Left ventricle myocardium inferior (tissue), 1 donor: ENCODE results near the gene IL10. TPM values are rescaled to one million over a fixed set of nuclear protein-coding genes. Genes with fewer than 3 reads are reported as not detected.

Source experiments
- DNase-seq: peaks from one replicate; pipeline ENCODE4 v3.0.0-alpha.2; 2020
- H3K27ac ChIP-seq: fragments of 200-600 bp; replicated peaks from 2 replicates; pipeline ENCODE4 v1.8.0; 2021
- H3K27me3 ChIP-seq: fragments of 200-600 bp; 2 replicates; pipeline ENCODE4 v1.8.0; 2021; ENCODE audit warnings: low read depth
- H3K36me3 ChIP-seq: fragments of 200-600 bp; 2 replicates; pipeline ENCODE4 v1.8.0; 2021
- H3K4me1 ChIP-seq: fragments of 200-600 bp; 2 replicates; pipeline ENCODE4 v1.8.0; 2021
- H3K4me3 ChIP-seq: fragments of 200-600 bp; 2 replicates; pipeline ENCODE4 v1.8.0; 2021; ENCODE audit warnings: mild to moderate bottlenecking, moderate library complexity
- H3K9me3 ChIP-seq: fragments of 200-600 bp; replicated peaks from 2 replicates; pipeline ENCODE4 v1.8.0; 2021
- CTCF ChIP-seq: fragments of 200-600 bp; IDR thresholded peaks from 2 replicates; pipeline ENCODE4 v1.8.0; 2021; ENCODE audit warnings: antibody characterized with exemption, mild to moderate bottlenecking, borderline replicate concordance
- intact Hi-C: fragments of 100-400 bp; cut with micrococcal nuclease; formaldehyde crosslinking; loops from one replicate; pipeline ENCODE4 v1.11.0; 2022
- total RNA-seq: library from RNA; stranded (reverse); fragmentation: NEBNext Ultra II Directional; extraction: Animal tissue kit (Norgen Biotek cat#: 25700); gene quantifications from one replicate; pipeline ENCODE4 v1.2.1, GENCODE V29; 2021
- donor health status: DM: no; HTN: yes; CAD: no; lungs with severe emphysema.

IL10 gene
- total RNA-seq, 1 donor from 2014 or later = 0.38 TPM

DNA sequence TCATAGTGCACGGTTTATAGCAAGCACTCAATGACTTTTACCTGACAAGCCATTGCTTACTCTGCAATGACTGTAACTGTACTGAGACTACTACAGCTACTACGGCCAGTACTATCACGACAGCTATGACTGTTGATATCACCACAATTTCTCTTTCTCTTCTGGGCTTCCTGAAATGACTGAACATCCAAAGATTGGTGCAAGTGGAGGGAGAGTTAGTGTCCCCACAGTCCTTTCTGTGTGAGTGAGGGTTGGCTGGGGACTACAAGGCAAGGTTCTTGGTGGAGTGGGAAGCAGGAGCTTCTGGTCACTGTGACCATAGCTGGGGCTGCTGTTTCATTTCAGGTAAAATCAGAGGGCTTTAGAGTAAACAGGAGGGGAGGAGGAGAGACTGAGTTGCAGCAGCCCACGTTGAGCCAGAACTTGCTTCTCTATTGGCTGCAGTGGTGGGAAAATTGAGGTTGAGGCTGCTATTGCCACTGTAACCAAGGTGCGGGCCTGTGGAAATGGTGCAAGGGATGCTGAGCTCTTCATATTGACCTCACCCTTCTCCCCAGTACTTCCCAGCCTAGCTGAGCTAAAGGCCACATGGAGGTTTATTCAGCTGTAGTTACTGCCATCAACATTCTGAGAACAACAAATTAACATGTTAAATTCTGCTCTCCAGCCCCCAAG is 14.1 kb upstream of the IL10 start:
- Histone ChIP-seq H3K4me3 (no peak overlapping the region), H3K4me1 (no peaks in the 10 kb centered on the region), H3K9me3 (no peaks in the 10 kb centered on the region), H3K27me3 (no peaks in the 10 kb centered on the region), H3K36me3 (no peaks in the 10 kb centered on the region), H3K27ac (no peak overlapping the region)
- intact Hi-C loops = no loop called here
- DNase-seq = no peak
- TF ChIP-seq CTCF = no peak

DNA sequence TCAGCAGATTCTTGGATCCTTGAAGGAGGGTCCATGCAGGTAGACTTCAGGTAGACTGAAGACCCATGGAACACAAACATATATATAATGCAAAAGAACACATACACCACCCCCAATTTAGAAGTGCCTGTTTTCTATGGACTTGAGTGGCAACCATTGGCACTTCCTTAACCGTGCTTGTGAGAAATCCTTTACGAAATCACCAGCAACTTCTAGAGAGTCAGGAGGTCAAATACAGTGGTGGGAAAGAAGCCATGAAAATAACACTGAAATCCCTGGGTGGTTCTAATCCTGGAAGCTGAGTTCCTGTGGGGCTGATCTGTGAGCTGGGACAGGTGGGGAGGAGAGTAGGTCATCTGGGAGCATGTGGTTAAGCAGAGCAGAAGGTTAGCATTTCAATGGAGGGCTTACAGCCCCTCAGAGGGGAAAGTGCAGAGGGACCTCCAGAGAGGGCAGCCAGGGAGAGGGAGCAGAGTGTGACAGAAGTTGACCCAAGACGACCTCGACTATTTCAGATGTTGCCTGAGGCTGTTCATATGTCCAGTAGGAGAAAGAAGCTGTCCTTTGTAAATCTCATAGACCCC is 13.0 kb upstream of the IL10 start:
- Histone ChIP-seq H3K4me3 (no peak overlapping the region), H3K4me1 (no peaks in the 10 kb centered on the region), H3K27me3 (no peaks in the 10 kb centered on the region), H3K36me3 (no peaks in the 10 kb centered on the region), H3K9me3 (no peaks in the 10 kb centered on the region), H3K27ac (no peak overlapping the region)
- no peak for DNase-seq
- no peak for TF ChIP-seq CTCF
- intact Hi-C loops = no loop called here

GRCh38 chr1:206784471-206784903 is 12.2 kb upstream of the IL10 start:
- Histone ChIP-seq H3K36me3 (no peaks in the 10 kb centered on the region), H3K4me1 (no peaks in the 10 kb centered on the region), H3K9me3 (no peaks in the 10 kb centered on the region), H3K4me3 (no peak overlapping the region), H3K27me3 (no peaks in the 10 kb centered on the region), H3K27ac (no peak overlapping the region)
- intact Hi-C loops = no loop called here
- no peak for DNase-seq
- no peak for TF ChIP-seq CTCF

DNA sequence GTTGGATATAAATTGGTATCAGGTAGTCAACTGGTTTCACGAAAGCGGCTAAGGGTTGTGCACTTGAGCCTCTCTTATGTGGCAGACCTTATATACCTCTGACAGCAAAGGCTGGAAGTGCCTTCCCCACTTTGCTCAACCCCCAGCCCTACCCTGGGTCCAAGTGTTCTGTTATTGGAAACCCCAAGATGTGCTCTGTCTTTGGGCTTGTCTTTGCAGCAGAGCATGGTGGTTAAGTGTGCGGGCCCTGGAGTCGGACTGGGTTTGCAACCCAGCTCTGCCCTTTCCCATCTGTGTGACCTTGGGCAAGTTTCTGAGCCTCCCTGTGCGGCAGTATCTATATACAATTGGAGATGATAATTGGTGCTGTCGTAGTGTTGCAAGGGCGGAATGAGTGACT is 11.2 kb upstream of the IL10 start:
- intact Hi-C loops = no loop called here
- Histone ChIP-seq H3K4me1 (no peaks in the 10 kb centered on the region), H3K27ac (no peak overlapping the region), H3K36me3 (no peaks in the 10 kb centered on the region), H3K27me3 (no peaks in the 10 kb centered on the region), H3K9me3 (no peaks in the 10 kb centered on the region), H3K4me3 (no peak overlapping the region)
- no peak for TF ChIP-seq CTCF
- no peak for DNase-seq

DNA sequence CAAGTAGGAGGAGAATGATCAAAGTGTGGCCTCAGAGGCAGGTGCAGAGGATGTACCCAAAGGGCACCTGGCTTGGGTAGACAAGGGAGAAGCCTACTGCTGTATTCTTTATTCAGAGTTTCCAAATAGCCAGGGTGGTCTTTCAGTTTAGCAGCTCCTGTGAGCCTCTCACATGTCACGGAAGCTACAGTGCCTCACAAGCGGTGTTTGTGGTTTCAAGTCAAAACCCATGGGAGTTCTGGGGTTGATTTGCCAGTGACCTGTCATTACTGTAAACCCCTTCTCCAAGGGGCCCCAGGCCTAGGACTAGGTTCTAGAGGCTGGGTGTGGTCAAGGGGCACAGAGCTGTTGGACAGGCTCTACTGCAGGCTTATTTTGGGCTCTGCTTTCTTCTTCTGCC is 10.2 kb upstream of the IL10 start:
- Histone ChIP-seq H3K27me3 (peaks cover 5% of the 10 kb centered on the region), H3K9me3 (no peaks in the 10 kb centered on the region), H3K4me1 (no peaks in the 10 kb centered on the region), H3K4me3 (no peak overlapping the region), H3K27ac (no peak overlapping the region), H3K36me3 (no peaks in the 10 kb centered on the region)
- no peak for DNase-seq
- intact Hi-C loops = no loop called here
- no peak for TF ChIP-seq CTCF
